ENCODE results near the gene SOS1.
"Not testable (repeated sequence)": the region's sequence is repeated elsewhere in the genome, so short reads cannot be mapped to it uniquely, and the experiment has no call there.

SOS1 gene

DNA sequence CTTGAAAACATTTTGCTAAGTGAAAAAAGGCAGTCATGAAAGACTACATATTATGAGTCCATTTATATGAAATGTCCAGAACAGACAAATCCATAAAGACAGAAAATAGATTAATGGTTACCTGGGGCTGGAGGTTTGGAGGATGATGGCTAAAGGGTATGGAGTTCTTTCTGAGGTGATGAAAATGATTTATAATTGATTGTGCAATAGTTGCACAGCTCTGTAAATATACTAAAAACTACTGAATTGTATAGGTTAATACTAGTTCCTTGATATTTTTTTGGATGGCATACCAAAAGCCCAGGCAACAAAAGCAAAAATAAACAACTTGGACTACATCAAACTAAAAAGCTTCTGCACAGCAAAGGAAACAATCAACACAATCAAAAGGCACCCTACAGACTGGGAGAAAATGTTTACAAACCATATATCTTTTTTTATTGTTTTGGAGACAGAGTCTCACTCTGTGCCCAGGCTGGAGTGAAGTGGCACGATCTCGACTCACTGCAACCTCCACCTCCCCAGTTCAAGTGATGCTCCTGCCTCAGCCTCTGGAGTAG is 21.5 kb downstream of the SOS1 start:
- DNase-seq = no peak

DNA sequence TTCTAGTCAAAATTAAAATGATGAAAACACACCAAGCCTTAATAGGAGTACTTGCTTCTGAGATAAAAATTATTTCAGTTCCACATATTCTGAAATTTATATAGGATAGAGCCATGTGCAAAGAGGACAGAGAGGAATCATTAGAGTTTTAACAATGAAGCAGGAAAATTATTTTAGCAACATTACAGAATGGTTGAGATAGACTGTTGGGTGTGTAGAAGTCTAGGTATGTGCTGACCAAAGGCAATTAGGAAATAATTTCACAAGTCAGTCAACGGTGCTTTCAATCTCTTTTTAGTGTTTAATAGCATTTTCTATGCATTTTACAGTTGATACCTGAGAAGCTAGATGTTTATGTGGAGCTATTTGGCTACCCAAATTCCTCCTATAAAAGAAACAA is 25.2 kb downstream of the SOS1 start:
- no peak for DNase-seq

- DNase-seq = peak; percentile 83
Measured at GRCh38 chr2:39094717-39095363, 26.0 kb downstream of the SOS1 start.

GRCh38 chr2:39093218-39093898 is 27.5 kb downstream of the SOS1 start:
- no peak for DNase-seq

GRCh38 chr2:39091543-39091942 is 29.3 kb downstream of the SOS1 start:
- DNase-seq = peak; percentile 73

GRCh38 chr2:39091063-39091462 is 29.8 kb downstream of the SOS1 start:
- no peak for DNase-seq

- no peak for DNase-seq
Measured at GRCh38 chr2:39080152-39080551, 40.7 kb downstream of the SOS1 start.

DNA sequence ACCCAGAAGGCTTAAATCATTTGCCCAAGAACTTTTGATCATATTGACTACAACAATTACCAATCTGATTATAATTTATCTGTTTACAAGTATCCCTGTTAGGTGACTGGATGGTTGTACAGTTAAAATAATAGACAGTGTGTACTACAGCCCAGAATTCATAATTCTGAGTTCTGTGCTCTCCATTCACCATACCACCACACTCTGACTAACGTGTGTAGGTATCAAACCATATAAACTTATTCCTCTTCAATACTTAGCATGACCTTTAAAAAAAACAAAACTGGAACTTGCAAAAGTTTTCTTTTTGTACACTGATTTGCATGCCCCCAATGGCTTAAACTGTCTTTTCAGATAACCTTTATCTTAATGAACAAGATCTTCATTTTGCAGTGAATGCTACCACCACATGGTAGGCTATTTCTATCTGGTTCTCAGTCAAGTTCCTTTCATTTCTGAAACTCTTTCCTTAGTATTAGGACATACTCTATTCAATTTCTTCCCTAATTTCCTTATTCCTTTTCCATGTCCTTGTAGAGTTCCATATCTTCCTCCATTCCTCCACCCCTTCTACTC is 50.9 kb downstream of the SOS1 start:
- no peak for DNase-seq

- no peak for DNase-seq
Measured at GRCh38 chr2:39069136-39069515, 51.7 kb downstream of the SOS1 start.

DNA sequence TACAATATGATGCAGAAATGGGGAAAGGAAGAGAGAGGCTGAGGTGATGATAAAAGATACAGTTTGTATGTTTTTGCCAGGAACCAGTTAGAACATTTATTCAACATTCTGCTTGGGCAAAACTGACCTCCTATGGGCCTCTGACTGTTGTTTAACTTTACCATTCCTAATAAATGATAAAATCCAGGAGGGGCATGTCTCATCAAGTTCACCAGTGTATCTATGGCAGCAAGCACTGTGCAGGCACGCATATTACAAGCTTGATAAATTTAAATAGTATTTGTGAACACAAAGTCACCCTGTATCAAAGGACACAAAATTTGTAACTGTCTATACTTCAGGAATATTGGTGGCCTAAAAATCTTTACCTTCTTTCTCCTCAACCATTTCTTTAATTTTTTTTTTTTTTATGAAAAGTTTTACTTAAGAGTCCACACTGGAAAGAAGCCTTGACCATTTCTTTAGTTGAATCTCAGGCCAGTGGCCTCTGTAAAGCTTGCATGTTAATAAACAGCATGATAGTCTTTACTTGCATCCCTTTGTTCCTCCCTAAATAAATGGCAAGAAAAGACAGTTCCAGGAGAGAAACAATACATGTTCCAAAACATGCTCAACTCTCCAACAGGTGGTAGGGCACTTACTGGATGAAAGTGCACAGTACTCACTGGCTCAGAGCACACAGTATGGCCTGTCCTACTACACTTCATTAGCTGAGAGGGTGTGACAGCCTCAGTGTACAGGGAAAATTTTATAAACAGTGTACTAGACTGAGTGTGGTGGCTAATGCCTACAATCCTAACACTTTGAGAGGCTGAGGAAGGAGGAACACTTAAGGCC is 52.3 kb downstream of the SOS1 start:
- DNase-seq = no peak

- DNase-seq = no peak
Measured at GRCh38 chr2:39065616-39066015, 55.2 kb downstream of the SOS1 start.

DNA sequence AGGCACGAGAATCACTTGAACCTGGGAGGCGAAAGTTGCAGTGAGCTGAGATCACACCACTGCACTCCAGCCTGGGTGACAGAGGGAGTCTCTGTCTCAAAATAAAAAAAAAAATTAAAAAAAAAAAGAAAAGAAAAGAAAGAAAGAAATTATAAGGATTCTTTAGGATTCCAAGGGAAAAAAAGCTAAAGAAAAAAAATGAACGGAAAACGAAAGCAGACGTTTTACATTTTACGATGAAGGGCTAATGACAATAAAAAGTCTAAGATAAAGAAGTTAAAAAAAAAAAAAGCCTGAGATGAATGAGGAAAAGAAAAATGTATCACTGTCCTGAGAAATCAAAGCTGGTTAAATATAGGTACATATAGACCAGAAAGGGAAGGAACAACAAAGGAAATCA is 58.5 kb downstream of the SOS1 start:
- DNase-seq = no peak

GRCh38 chr2:39061280-39061679 is 59.6 kb downstream of the SOS1 start:
- DNase-seq = no peak

- DNase-seq = peak; percentile 50
Measured at GRCh38 chr2:39059366-39059952, 61.4 kb downstream of the SOS1 start.

DNA sequence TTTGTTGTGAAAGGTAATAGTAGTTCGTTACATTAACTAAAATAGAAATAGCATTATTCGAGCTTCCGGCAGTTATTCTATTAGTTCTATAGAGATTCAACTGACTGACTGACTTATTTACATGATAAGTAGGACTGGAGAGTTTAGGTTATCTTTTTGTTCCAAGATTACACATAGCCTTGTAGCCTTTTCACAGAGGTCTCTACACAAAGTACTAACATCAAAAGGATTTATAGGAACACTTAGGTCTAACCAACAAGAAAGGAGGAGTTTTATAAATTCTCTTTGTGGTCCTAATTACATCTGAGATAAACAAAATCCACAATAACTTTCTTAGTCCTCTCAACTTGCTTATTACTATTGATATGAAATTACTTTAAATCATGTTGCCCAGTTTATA is 62.8 kb downstream of the SOS1 start:
- no peak for DNase-seq

DNA sequence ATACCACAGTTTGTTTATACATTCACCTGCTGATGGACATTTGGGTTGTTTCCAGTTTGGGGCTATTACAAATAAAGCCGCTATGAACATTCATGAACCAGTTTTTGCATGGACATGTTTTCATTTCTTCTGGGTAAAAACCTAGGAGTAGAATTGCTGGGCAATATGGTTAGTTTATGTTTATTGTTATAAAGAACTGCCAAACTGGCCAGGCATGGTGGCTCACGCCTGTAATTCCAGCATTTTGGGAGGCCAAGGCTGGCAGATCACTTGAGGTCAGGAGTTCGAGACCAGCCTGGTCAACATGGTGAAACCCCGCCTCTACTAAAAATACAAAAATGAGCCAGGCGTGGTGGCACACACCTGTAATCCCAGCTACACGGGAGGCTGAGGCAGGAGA is 68.2 kb downstream of the SOS1 start:
- not testable (repeated sequence) for DNase-seq

GRCh38 chr2:39050109-39050508 is 70.7 kb downstream of the SOS1 start:
- DNase-seq = no peak

DNA sequence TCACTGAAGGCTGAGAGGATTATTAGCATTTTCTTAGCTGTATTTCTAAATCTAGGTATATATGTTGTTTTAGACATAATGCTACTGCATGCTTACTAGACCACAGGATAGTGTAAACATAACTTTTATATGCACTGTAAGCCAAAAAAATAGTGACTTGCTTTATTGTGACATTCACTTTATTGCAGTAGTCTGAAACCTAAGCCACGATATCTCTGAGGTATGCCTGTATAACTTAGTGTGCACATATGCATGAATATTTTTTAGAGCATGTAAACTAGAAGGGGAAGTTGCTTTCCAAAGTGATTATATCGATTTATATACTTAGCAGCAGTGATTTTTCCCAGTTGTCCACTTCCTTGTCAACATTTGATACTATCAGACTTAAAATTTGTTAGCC is 81.8 kb downstream of the SOS1 start:
- DNase-seq = no peak

DNA sequence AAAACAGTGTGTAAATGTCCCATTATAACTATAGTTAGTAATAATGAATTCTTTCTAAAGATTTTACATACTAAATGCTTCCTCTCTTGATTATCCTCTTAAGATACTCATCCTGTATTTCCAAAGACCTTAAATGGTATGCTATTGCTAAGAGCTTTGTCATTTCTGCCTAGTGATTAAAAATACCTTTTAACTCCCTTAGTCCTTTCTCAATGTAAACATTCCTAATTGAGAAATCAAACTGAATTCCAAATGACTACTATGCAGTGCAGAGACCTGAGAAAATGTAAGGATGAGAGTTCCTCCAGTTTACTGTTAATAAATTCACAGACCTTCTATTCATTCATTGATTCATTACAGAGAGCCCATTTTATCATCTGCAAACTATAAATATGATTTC is 86.9 kb downstream of the SOS1 start:
- DNase-seq = no peak

GRCh38 chr2:39027421-39027820 is 93.4 kb downstream of the SOS1 start:
- no peak for DNase-seq

DNA sequence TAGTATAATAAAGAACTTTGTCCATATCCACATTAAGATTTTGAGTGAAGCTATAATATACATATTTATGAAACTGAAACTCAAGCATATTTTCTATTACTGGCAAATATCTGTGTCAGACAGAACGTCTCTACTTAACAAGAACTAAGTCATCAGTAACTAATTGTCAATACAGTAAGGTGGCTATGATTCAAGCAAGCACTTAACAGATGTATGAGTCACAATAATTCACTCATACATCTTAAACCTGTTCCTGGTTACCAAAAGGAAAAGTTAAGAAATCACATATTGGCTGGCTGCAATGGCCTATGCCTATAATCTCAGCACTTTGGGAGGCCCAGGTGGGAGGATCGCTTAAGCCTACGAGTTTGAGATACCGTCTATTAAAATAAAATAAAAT is 96.0 kb downstream of the SOS1 start:
- no peak for DNase-seq

DNA sequence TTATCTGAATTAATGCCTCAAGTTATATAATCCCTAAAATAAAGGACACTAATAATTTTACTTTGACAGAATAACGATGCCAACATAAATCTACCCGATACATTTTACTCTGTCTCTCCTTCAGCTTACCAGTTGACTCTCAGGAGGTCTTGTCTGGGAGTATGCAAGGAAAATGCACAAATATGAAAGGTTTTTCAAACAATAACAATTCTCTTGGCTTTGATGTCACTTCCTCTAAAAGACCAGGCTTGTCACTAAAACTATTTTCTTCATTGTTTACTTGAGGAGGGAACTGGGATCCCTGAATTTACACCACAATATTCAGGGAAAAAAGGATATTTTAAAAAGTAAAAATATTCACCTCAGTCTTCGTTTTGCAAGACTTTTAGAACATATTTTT is 97.2 kb downstream of the SOS1 start:
- DNase-seq = no peak

DNA sequence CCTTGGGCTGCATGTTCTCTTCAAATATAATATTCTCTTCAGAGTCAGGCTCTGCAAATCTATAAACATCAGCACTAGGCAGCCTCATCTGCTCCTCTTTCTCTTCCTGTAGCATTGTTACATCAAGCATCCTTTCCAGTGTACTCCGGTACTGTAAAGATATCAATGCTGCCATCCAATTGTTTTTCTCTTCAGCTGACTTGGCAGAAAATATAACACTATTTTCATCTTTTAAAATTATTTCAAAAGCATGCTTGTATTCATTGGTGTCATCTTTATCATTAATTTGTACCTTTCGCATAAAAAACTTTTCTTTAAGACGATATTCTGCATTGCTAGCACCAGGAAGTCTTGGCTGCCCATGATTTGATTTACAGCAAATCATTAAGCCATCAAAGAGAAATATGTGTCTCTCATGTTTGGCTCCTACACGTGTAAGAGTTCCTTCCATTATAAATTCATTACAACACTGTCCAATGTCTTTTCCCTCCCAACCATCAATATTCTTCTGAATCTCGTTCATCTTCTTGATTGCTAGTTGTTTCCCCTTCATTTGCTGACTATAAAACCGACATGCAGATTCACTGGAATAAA is 98.1 kb downstream of the SOS1 start:
- DNase-seq = no peak

All from MV-4-11 (cell line).